Activated CD8-positive, alpha-beta T cell treated with anti-CD3 and anti-CD28 coated beads for 36 hours (primary cell): ENCODE data around the gene NSD1. TPM values are rescaled to one million over a fixed set of nuclear protein-coding genes. Genes with fewer than 3 reads are reported as not detected.

Source experiments
- ATAC-seq: fragments of 200-7000 bp; cut with Tn5 transposase; one replicate; pipeline ENCODE4 v1.10.0; 2021; ENCODE audit warnings: mild to moderate bottlenecking, moderate library complexity
- CTCF ChIA-PET: fragments of 350-600 bp; sonication (Branson Sonifier 250); formaldehyde crosslinking; loops from one replicate; lab custom pipeline; 2021; ENCODE audit warnings: antibody characterized with exemption; lab: Charles Lee
- POLR2A ChIA-PET: fragments of 350-600 bp; sonication (Branson Sonifier 250); formaldehyde crosslinking; loops from one replicate; lab custom pipeline; 2021; ENCODE audit warnings: antibody characterized with exemption; lab: Charles Lee
- DNase-seq: peaks from one replicate; pipeline ENCODE4 v3.0.0-alpha.2; 2020
- H3K27ac Mint-ChIP-seq: one replicate; pipeline ENCODE4 v1.8.0; 2021; ENCODE audit warnings: mild to moderate bottlenecking, mixed read lengths
- H3K27me3 Mint-ChIP-seq: one replicate; pipeline ENCODE4 v1.8.0; 2021; ENCODE audit warnings: mixed read lengths
- H3K36me3 Mint-ChIP-seq: one replicate; pipeline ENCODE4 v1.8.0; 2021; ENCODE audit warnings: low read depth, mixed read lengths
- H3K4me1 Mint-ChIP-seq: one replicate; pipeline ENCODE4 v1.8.0; 2021; ENCODE audit warnings: low read depth, mixed read lengths
- H3K4me3 Mint-ChIP-seq: one replicate; pipeline ENCODE4 v1.8.0; 2021; ENCODE audit warnings: mild to moderate bottlenecking, moderate library complexity, mixed read lengths
- H3K9me3 Mint-ChIP-seq: one replicate; pipeline ENCODE4 v1.8.0; 2021; ENCODE audit warnings: mixed read lengths
- intact Hi-C: fragments of 100-400 bp; cut with micrococcal nuclease; formaldehyde crosslinking; loops from one replicate; pipeline ENCODE4 v1.10.0; 2022
- total RNA-seq, 2 experiments: library from RNA; stranded (reverse); gene quantifications; one replicate each; pipeline ENCODE4 v1.2.3, GENCODE V29; 2021
- TF ChIP-seq, protein P1 (sequence below): fragments of 200-600 bp; IDR thresholded peaks from one replicate; pipeline ENCODE4 v1.8.0; 2022; ENCODE audit warnings: antibody characterized with exemption, mild to moderate bottlenecking

NSD1 gene
- total RNA-seq, 2 experiments from 2014 or later: 60.1 to 64.8 TPM

DNA sequence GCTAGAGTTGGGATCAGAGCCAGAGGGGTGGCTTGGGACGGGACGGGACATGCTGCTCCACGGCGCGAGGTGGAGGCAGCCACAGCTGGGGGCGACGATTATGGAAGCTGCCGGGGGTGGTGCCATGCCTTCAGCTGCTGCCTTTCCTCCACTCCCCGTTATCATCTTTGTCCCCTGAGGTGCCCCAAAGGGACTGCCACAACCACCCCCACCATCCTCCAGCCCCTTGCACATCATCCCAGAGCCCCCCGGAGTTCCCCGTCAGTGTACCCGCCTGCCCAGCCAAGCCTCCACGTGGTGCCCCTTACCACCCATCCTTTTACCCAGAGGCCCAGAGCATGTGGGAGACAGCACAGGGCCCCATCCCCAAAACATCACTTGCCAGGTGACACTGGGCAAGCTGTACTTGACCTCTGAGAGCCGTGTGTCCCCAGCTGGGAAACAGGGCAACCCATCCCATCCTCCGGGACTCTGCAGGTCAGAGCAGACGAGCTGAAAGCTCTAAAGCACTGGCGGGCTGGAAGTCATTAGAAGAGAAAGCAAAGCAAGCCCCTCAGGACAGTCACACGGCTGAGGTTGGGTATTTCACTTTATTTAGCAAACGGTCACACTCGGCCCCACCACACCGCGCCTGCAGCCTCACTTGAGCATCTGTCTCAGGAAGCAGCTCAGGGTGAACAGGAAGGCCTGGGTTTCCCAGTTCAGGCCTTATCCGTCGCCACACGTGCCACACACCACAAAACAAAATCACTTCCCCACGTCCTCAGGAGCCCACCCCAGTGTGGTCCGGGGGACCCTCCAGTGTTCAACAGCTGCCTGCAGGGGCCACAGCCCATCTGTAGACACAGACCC lies 197.6 kb downstream of the NSD1 start:
- H3K36me3 Mint-ChIP-seq: peaks cover 25% of the 10 kb centered on the region
- ChIA-PET CTCF (interaction anchor here (7.1 kb wide), 1 partner anchor 13 kb away, joined by 41 read pairs; no protein-coding TSS in a partner anchor), POLR2A (interaction anchor here (1.0 to 2.0 kb wide), 6 partner anchors 11 to 169 kb away, joined by 3 to 8 read pairs (median 4); partner anchors contain the start of gene LMAN2)
- TF ChIP-seq, protein P1, sequence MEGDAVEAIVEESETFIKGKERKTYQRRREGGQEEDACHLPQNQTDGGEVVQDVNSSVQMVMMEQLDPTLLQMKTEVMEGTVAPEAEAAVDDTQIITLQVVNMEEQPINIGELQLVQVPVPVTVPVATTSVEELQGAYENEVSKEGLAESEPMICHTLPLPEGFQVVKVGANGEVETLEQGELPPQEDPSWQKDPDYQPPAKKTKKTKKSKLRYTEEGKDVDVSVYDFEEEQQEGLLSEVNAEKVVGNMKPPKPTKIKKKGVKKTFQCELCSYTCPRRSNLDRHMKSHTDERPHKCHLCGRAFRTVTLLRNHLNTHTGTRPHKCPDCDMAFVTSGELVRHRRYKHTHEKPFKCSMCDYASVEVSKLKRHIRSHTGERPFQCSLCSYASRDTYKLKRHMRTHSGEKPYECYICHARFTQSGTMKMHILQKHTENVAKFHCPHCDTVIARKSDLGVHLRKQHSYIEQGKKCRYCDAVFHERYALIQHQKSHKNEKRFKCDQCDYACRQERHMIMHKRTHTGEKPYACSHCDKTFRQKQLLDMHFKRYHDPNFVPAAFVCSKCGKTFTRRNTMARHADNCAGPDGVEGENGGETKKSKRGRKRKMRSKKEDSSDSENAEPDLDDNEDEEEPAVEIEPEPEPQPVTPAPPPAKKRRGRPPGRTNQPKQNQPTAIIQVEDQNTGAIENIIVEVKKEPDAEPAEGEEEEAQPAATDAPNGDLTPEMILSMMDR: no peak
- no peak for ATAC-seq
- no peak overlapping the region for H3K4me3 Mint-ChIP-seq
- no peak for DNase-seq
- peak overlapping the region; percentile 10 for H3K27ac Mint-ChIP-seq
- H3K9me3 Mint-ChIP-seq: no peaks in the 10 kb centered on the region
- intact Hi-C loops: no loop called here
- peaks cover 9% of the 10 kb centered on the region for H3K4me1 Mint-ChIP-seq
- no peaks in the 10 kb centered on the region for H3K27me3 Mint-ChIP-seq

DNA sequence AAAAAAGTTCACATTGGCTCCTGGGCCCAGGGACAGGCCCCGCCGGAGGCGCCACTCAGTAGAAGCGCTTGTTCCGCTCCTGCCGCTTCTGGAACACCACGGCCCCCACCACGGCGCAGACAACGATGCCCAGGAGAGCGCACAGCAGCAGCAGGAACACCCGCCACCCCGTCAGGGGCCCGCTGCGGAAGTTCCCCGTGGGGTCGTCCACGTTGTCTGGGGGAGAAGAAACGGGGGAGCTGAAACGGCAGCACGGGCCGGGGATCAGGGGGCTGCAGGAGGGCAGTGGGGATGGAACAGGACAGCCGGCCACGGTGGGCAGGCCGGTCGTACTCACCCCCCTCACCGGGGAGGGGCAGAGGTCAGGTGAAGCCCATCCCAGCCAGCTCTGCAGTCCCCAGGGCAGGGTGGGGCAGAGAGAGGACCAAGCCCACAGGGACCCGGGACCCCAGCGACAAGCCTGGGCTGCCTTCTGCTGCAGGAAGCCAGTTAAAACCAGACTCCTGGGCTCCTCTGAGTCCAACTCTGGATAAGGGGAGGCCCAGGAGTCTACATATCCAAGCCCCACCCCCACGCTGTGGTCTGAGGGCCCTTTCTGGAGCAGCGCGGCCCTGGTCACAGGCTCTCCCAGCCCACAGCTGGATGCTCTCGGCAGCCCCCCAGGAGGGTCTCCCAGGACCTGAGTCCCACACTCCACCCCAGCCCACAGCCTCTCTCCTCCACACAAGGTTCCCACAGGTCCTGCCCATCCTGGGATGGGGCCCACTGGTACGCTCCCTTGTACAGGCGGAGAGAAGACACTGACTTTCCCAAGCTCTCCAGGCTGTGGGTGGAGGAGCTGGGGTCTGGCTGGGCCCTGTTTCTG lies 198.7 kb downstream of the NSD1 start:
- no peak for DNase-seq
- H3K4me3 Mint-ChIP-seq: no peak overlapping the region
- TF ChIP-seq, protein P1: no peak
- H3K27ac Mint-ChIP-seq: peak overlapping the region; percentile 9
- CTCF ChIA-PET: interaction anchor here (0.8 to 7.1 kb wide), 3 partner anchors 15 to 57 kb away, joined by 3 to 41 read pairs (median 5); no protein-coding TSS in a partner anchor
- H3K36me3 Mint-ChIP-seq: peaks cover 30% of the 10 kb centered on the region
- no peaks in the 10 kb centered on the region for H3K9me3 Mint-ChIP-seq
- ATAC-seq: no peak
- intact Hi-C loops: no loop called here
- no peaks in the 10 kb centered on the region for H3K27me3 Mint-ChIP-seq
- H3K4me1 Mint-ChIP-seq: peaks cover 12% of the 10 kb centered on the region
- POLR2A ChIA-PET: interaction anchor here (1.2 to 2.0 kb wide), 4 partner anchors 12 to 168 kb away, joined by 3 to 8 read pairs (median 5); partner anchors contain the start of gene LMAN2

DNA sequence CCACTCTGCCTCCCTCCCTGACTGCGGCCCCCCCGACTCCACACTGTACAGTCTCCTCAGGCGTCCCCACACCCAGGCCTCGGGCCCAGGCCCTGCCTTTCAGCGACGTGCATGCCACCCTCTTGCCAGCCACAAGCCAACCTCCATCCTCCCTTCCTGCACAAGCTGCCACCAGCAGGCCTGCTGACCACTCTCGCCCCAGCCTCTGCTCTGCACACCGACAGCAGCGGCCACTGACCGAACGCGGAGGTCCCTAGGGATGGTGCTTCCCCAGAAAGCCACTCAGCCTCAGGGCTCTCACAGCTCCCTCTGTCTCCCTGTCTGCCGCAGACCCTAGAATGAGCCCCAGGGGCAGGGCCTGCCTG lies 199.3 kb downstream of the NSD1 start:
- H3K27ac Mint-ChIP-seq: no peak overlapping the region

DNA sequence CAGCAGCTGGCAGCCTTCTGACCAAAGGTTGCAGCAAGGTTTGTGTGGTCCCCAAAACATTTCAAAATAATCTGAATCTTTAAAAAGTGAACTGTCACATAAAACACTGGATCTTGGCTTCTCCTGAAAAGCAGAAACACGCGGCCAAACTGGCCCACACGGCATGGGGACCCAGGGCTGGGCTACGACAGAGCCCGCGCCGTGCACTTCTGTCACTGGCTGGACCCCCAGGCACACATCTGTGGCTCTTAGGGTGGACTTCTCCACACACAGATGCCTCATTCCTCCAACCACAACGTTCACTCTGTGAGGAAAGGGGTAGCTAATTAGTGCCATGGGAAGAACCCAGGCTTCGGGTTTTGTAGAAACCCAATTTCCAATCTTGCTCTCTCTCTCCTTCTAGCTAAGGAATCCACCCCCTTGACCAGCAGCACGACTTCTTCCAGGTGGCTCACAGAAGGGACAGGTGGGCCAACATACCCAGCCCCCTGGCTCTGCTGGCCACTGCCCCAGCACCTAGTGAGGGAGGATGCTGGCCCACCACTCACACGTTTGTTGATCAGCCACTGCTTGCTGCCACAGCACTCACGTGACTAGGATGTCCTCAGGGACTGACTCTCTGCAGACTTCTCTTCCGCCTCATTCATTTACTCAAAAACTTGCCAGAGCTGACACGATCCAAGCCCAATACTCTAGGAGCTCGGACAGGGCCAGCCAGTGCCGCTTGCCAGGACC lies 200.0 kb downstream of the NSD1 start:
- Mint-ChIP-seq H3K9me3 (no peaks in the 10 kb centered on the region), H3K4me3 (no peak overlapping the region), H3K36me3 (peaks cover 35% of the 10 kb centered on the region), H3K27ac (no peak overlapping the region), H3K27me3 (no peaks in the 10 kb centered on the region), H3K4me1 (peaks cover 3% of the 10 kb centered on the region)
- intact Hi-C loops: no loop called here
- TF ChIP-seq, protein P1: no peak
- ChIA-PET POLR2A (interaction anchor here (1.0 to 2.0 kb wide), 2 partner anchors 17 to 144 kb away, joined by 3 to 6 read pairs; no protein-coding TSS in a partner anchor), CTCF (interaction anchor here (0.8 to 7.1 kb wide), 6 partner anchors 16 to 121 kb away, joined by 3 to 41 read pairs (median 4); no protein-coding TSS in a partner anchor)
- no peak for DNase-seq
- ATAC-seq: no peak

More for the DNA sequence above, 199.3 kb downstream of the NSD1 start:
- TF ChIP-seq, protein P1: no peak
- H3K9me3 Mint-ChIP-seq: no peaks in the 10 kb centered on the region
- CTCF ChIA-PET: interaction anchor here (0.8 to 7.1 kb wide), 3 partner anchors 15 to 57 kb away, joined by 3 to 41 read pairs (median 5); no protein-coding TSS in a partner anchor
- H3K4me1 Mint-ChIP-seq: peaks cover 7% of the 10 kb centered on the region
- no peaks in the 10 kb centered on the region for H3K27me3 Mint-ChIP-seq
- H3K36me3 Mint-ChIP-seq: peaks cover 34% of the 10 kb centered on the region
- no peak overlapping the region for H3K4me3 Mint-ChIP-seq
- DNase-seq: no peak
- POLR2A ChIA-PET: interaction anchor here (2.0 kb wide), 2 partner anchors 13 to 18 kb away, joined by 6 to 8 read pairs; no protein-coding TSS in a partner anchor
- no peak for ATAC-seq
- intact Hi-C loops: no loop called here
